Vagina (tissue), 2 donors: ENCODE data around the gene BMPR1B.

Experiments used
- POLR2A ChIP-seq, 2 donors: fragments of 450-650 bp; IDR thresholded peaks; one replicate each; pipeline ENCODE4 v1.6.1; 2017; ENCODE audit warnings: antibody characterized with exemption in 2 of 2, mild to moderate bottlenecking in 2 of 2, moderate library complexity in 2 of 2
- POLR2AphosphoS5 ChIP-seq, 2 donors: sonication (generic); formaldehyde crosslinking; IDR thresholded peaks; one replicate each; pipeline ENCODE4 v1.9.0; 2017; ENCODE audit warnings: antibody characterized with exemption in 2 of 2, mild to moderate bottlenecking in 2 of 2, low read depth in 1 of 2; ENCODE audit not compliant: insufficient read depth in 1 of 2
- TF ChIP-seq, protein P1 (sequence below), 3 experiments: fragments of 450-650 bp in 2 of 3; fragments of 200-600 bp in 1 of 3; sonication (generic) in 1 of 3; IDR thresholded peaks; one replicate each; pipeline ENCODE4 v1.5.1; 2017 to 2019; ENCODE audit warnings: antibody characterized with exemption in 3 of 3, mild to moderate bottlenecking in 2 of 3, moderate library complexity in 2 of 3

DNA sequence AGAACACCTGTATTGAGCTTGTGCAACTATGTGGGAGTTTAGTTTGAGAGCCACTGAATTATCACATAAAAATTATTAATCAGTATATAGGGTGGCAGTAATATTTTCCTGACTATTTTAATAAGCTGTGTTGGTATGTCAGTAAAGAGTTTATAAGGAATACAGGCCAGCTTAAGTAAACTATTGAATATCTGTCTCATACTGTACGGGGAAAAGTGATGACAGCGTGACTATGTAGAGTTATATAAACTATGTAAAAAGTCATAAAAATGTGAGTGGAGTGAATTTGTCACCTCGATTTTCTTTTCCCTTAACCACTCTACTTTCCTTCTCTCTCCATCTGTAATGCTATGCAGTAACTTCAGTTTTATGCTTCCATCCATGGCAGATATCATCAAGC is 250.2 kb downstream of the BMPR1B start:
- TF ChIP-seq POLR2AphosphoS5 (IDR thresholded peaks at IDR 0.05; ENCODE audit: insufficient read depth in 1 of 2, low read depth in 1 of 2) (no peak), POLR2A (IDR thresholded peaks at IDR 0.05) (no peak)
- TF ChIP-seq, protein P1, sequence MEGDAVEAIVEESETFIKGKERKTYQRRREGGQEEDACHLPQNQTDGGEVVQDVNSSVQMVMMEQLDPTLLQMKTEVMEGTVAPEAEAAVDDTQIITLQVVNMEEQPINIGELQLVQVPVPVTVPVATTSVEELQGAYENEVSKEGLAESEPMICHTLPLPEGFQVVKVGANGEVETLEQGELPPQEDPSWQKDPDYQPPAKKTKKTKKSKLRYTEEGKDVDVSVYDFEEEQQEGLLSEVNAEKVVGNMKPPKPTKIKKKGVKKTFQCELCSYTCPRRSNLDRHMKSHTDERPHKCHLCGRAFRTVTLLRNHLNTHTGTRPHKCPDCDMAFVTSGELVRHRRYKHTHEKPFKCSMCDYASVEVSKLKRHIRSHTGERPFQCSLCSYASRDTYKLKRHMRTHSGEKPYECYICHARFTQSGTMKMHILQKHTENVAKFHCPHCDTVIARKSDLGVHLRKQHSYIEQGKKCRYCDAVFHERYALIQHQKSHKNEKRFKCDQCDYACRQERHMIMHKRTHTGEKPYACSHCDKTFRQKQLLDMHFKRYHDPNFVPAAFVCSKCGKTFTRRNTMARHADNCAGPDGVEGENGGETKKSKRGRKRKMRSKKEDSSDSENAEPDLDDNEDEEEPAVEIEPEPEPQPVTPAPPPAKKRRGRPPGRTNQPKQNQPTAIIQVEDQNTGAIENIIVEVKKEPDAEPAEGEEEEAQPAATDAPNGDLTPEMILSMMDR (IDR thresholded peaks at IDR 0.05): no peak
